ENCODE data around the gene RAB3IL1.

Gene RAB3IL1

DNA sequence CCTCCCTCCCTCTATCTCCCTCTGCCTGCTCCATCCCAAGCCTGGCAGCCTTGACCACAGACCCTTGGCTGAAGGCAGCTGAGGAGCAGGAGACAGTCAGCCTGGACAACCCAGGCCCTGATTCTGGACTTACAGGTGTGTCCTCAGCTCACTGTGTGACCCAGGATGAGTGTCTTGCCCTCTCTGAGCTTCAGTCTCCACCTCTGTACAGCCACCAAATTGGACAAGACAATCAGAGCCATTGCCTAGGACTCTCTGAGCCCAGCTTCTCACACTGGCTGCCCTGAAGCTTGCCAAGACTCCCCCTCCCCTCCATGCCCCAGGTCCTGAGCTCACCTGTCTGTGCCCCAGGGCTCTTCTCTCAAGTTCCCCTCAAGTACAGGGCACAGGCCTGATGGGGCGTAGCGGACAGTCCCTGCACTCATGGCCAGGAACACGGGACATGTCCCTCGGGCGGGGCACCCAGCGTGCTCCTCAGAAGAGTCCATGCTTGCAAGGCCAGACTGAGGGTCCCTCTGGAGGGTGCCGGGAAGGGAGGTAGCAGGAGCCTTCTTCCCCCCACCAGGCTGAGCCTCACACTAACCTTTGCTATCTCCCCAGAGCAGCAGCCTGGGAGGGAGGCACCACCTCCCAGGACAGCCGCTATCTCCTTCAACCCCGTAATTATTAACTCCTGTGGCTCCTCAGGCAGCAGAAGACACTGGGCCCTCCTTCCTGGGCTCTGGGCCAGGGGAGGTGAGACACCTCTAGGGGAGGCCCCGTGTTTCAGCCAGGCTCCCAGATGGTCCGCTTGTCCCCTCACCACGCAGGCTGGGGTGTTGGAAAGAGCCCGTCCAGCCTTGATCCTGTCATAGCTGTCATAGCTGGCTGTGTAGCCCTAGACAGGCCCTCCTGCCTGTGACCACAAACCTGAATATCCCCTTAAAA lies 2.6 kb upstream of the RAB3IL1 start:
- H3K4me3 ChIP-seq (replicated peaks; ENCODE audit: low read depth, low read length) = no peak overlapping the region
- DNase-seq (ENCODE audit: extremely low read depth, low read depth) = no peak
- TF ChIP-seq, protein P1, sequence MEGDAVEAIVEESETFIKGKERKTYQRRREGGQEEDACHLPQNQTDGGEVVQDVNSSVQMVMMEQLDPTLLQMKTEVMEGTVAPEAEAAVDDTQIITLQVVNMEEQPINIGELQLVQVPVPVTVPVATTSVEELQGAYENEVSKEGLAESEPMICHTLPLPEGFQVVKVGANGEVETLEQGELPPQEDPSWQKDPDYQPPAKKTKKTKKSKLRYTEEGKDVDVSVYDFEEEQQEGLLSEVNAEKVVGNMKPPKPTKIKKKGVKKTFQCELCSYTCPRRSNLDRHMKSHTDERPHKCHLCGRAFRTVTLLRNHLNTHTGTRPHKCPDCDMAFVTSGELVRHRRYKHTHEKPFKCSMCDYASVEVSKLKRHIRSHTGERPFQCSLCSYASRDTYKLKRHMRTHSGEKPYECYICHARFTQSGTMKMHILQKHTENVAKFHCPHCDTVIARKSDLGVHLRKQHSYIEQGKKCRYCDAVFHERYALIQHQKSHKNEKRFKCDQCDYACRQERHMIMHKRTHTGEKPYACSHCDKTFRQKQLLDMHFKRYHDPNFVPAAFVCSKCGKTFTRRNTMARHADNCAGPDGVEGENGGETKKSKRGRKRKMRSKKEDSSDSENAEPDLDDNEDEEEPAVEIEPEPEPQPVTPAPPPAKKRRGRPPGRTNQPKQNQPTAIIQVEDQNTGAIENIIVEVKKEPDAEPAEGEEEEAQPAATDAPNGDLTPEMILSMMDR (IDR thresholded peaks at IDR 0.05; ENCODE audit: low read depth, low read length, missing control alignments) = no peak

DNA sequence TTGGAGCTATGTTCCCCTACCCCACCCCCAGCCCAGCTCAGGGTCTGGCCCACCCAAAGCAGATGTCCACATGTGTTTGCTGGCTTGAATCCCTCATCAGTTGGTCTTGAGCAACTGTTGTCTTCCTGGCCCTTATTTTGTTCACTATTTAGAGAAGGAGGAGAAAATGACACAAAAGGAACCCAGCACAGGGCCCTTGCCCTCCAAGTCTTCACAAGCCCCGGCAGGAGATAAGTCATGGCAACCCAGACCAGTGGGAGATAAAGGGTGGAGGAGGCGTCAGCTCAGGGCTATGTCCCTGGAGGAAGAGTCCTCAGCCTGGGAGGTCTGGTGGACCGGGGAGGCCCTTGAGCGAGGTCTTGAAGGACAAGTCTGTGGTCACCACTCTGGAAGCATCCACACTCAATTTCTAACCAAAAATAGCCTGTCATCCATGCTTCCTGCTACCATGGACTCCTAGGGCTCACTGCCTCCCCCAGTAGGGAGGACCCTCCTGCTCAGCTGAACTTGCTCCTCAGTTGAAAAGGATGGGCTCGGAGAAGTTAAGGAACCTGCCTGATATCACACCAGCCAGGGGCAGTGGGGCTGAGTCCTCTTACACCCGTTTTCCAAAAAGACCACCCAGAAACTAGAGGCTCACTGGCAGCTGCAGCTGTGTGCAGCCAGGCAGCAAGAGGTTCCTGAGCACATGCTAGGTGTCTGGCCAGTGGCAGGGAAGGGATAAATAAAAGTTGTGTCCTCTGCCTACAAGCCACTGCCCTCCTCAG lies 1.8 kb upstream of the RAB3IL1 start:
- no peak for DNase-seq (ENCODE audit: extremely low read depth, low read depth)
- no peak overlapping the region for H3K4me3 ChIP-seq (replicated peaks; ENCODE audit: low read depth, low read length)
- TF ChIP-seq, protein P1 (IDR thresholded peaks at IDR 0.05; ENCODE audit: low read depth, low read length, missing control alignments) = no peak

DNA sequence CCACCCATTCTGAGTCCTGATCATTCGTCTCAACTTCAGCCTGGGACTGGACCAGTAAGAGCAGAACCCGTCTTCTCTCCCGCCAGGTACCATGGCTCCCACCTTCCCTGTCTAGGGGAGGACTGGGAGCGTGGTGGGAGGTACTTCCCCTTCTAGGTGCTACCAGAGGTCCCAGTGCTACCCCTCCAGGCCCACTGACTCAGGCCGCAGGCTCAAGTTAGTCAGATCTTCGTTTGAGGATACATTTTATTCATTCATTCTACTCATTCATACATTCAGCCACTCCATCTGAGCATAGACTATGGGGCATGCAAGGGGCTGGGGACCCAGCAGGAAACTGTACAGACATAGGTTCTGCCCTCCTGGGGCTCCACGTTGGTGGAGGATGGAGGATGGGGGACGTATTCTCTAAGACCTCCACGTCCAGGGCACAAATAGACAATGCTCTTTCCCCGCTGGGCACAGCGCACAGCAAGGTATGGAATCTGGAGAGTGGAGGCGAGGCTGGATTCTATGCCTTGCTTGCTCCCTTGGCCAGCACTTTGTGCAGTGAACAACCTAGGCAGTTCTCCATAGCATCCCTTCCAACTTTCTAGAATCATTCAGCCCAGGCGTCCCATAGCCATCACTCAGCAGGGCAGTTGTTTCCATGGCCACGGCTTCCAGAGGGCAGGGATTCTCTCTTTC lies 1.0 kb upstream of the RAB3IL1 start:
- H3K4me3 ChIP-seq (replicated peaks; ENCODE audit: low read depth, low read length) = peak overlapping the region; percentile 58; the same call in 1 of the 2 replicates
- TF ChIP-seq, protein P1 (IDR thresholded peaks at IDR 0.05; ENCODE audit: low read depth, low read length, missing control alignments) = no peak

DNA sequence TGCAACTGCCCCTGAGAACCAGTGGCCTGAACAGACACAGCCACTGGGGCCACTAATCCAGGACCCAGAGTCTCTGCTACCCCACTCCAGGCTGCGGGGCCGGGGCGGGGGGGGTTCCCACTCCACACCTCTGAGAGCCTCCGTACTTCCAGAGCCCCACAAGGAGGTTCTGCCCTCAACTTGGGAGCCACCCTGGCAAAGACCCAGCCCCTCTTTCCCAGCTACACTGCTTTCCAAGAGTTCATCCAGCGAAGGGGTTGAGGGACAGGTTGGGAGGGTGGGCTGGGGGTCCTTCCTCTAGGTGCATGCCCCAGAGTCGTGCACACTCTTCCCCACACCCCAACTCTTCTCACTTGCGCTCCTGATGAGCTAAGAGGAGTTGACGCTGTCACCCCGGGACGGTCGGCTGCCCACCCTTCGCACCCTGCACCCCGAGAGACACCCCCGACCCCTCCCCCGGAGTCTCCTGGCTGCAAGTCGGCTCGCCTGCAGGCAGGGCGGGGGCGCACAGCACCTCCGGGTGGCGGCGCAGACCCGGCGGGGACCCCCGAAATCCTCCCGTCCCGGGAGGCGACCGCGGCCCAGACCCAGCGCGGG lies 531 bp downstream of the RAB3IL1 start:
- TF ChIP-seq, protein P1 (IDR thresholded peaks at IDR 0.05; ENCODE audit: low read depth, low read length, missing control alignments) = no peak
- DNase-seq (ENCODE audit: extremely low read depth, low read depth) = no peak
- H3K4me3 ChIP-seq (replicated peaks; ENCODE audit: low read depth, low read length) = peak overlapping the region; percentile 58

More for the DNA sequence above, 1.0 kb upstream of the RAB3IL1 start:
- DNase-seq (ENCODE audit: extremely low read depth, low read depth) = no peak

DNA sequence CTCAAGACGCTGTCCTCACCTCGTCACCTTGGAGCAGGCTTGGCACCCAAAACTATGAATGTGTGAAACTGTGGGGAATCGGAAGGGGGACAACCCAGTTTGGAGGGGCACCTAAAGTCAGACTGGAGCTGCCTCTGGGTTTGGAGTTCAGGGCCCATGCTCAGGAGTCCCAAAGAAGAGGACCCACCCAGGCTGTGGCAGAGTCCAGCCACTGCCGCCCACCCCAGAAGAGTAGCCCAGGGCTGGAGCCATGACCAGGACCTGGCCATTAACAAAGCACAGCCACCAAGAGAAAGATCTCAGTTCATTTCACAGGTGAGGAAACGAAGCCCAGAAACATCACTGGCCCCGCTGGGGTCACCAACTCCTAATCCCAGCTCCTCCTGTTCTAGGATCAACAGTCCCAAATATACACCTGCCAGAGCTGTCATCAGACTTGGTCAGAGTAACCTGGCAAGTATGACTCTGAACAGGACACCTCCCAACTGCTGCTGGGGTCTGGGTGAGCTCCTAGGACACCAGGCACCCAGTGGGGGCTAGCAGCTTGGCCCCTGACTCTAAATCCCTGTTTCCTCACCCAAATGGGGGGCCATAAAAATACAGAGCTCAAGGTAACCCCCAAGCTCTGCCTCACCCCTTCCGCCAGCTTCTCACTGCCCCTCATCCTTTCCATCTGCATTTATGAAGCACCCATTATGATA lies 2.7 kb downstream of the RAB3IL1 start:
- H3K4me3 ChIP-seq (replicated peaks; ENCODE audit: low read depth, low read length) = no peak overlapping the region
- no peak for DNase-seq (ENCODE audit: extremely low read depth, low read depth)
- TF ChIP-seq, protein P1 (IDR thresholded peaks at IDR 0.05; ENCODE audit: low read depth, low read length, missing control alignments) = no peak
